WTC11 (cell line): ENCODE data around the gene CNOT9. TPM values are rescaled to one million over a fixed set of nuclear protein-coding genes. Genes with fewer than 3 reads are reported as not detected.

Experiments used
- ATAC-seq: fragments of 200-7000 bp; cut with Tn5 transposase; 2 replicates; pipeline ENCODE4 v1.10.0; 2021; ENCODE audit warnings: mild to moderate bottlenecking, moderate library complexity
- CTCF ChIA-PET: fragments of 300-600 bp; sonication (Branson Sonifier 250); formaldehyde crosslinking; loops from one replicate; lab custom pipeline; 2021; ENCODE audit warnings: antibody characterized with exemption; lab: Charles Lee
- POLR2A ChIA-PET: fragments of 350-600 bp; sonication (Branson Sonifier 250); formaldehyde crosslinking; loops from one replicate; lab custom pipeline; 2021; ENCODE audit warnings: antibody characterized with exemption; lab: Charles Lee
- DNase-seq: peaks from one replicate; pipeline ENCODE4 v3.0.0; 2021; ENCODE audit warnings: low spot score
- H3K27ac Mint-ChIP-seq: 2 replicates; pipeline ENCODE4 v1.8.0; 2021; ENCODE audit warnings: mixed read lengths
- H3K27me3 Mint-ChIP-seq: 2 replicates; pipeline ENCODE4 v1.8.0; 2021; ENCODE audit warnings: low read depth, mild to moderate bottlenecking, moderate library complexity, mixed read lengths
- H3K36me3 Mint-ChIP-seq: 2 replicates; pipeline ENCODE4 v1.8.0; 2021; ENCODE audit warnings: mixed read lengths
- H3K4me1 Mint-ChIP-seq: 2 replicates; pipeline ENCODE4 v1.8.0; 2022; ENCODE audit warnings: mixed read lengths
- H3K4me3 Mint-ChIP-seq: 2 replicates; pipeline ENCODE4 v1.8.0; 2021; ENCODE audit warnings: mild to moderate bottlenecking, moderate library complexity, mixed read lengths
- H3K9me3 Mint-ChIP-seq: 2 replicates; pipeline ENCODE4 v1.8.0; 2021; ENCODE audit warnings: mixed read lengths
- ATF1 ChIP-seq: sonication (generic); formaldehyde crosslinking; IDR thresholded peaks from 2 replicates; pipeline ENCODE4 v1.8.1; 2023; ENCODE audit warnings: mild to moderate bottlenecking, moderate library complexity, missing genetic modification reagents
- FOXK1 ChIP-seq: sonication (generic); formaldehyde crosslinking; IDR thresholded peaks from 2 replicates; pipeline ENCODE4 v1.8.0; 2022; ENCODE audit warnings: mild to moderate bottlenecking, moderate library complexity, missing genetic modification reagents
- GTF2I ChIP-seq: fragments of 250-450 bp; sonication (Bioruptor Pico); conservative IDR thresholded peaks from 2 replicates; pipeline ENCODE4 v1.4.0; 2021; ENCODE audit warnings: mild to moderate bottlenecking
- PRRX2 ChIP-seq: fragments of 250-450 bp; sonication (Bioruptor Pico); IDR thresholded peaks from 2 replicates; pipeline ENCODE4 v1.8.0; 2021; ENCODE audit warnings: mild to moderate bottlenecking
- RORB ChIP-seq: fragments of 250-450 bp; sonication (Bioruptor Pico); IDR thresholded peaks from 2 replicates; pipeline ENCODE4 v1.9.0; 2021; ENCODE audit warnings: mild to moderate bottlenecking
- TCF7 ChIP-seq: sonication (generic); formaldehyde crosslinking; IDR thresholded peaks from 2 replicates; pipeline ENCODE4 v1.8.0; 2022; ENCODE audit warnings: mild to moderate bottlenecking, low read depth, missing genetic modification reagents, moderate library complexity
- TP53 ChIP-seq: sonication (generic); formaldehyde crosslinking; IDR thresholded peaks from 2 replicates; pipeline ENCODE4 v1.8.1; 2023; ENCODE audit warnings: mild to moderate bottlenecking, missing genetic modification reagents
- ZNF138 ChIP-seq: sonication (generic); formaldehyde crosslinking; conservative IDR thresholded peaks from 2 replicates; pipeline ENCODE4 v1.8.1; 2022; ENCODE audit warnings: mild to moderate bottlenecking, moderate library complexity, missing genetic modification reagents
- ZNF317 ChIP-seq: sonication (generic); formaldehyde crosslinking; IDR thresholded peaks from 2 replicates; pipeline ENCODE4 v1.8.1; 2023; ENCODE audit warnings: low read depth, mild to moderate bottlenecking, moderate library complexity, missing genetic modification reagents, borderline replicate concordance
- ZNF396 ChIP-seq: fragments of 250-450 bp; sonication (Bioruptor Pico); IDR thresholded peaks from 2 replicates; pipeline ENCODE4 v1.8.0; 2021; ENCODE audit warnings: mild to moderate bottlenecking, moderate library complexity, borderline replicate concordance
- total RNA-seq: library from RNA; stranded (reverse); gene quantifications from 3 replicates; pipeline ENCODE4 v1.2.3, GENCODE V29; 2021
- TF ChIP-seq, protein P1 (sequence below): fragments of 250-450 bp; sonication (Bioruptor Pico); IDR thresholded peaks from 2 replicates; pipeline ENCODE4 v2.1.2; 2022; ENCODE audit warnings: mild to moderate bottlenecking, moderate library complexity
- TF ChIP-seq, protein P2 (sequence below): sonication (generic); formaldehyde crosslinking; IDR thresholded peaks from 2 replicates; pipeline ENCODE4 v1.8.0; 2022; ENCODE audit warnings: mild to moderate bottlenecking, missing genetic modification reagents
- TF ChIP-seq, protein P3 (sequence below): sonication (generic); formaldehyde crosslinking; IDR thresholded peaks from 2 replicates; pipeline ENCODE4 v1.8.0; 2022; ENCODE audit warnings: mild to moderate bottlenecking, missing genetic modification reagents
- TF ChIP-seq, protein P4 (sequence below): fragments of 200-600 bp; IDR thresholded peaks from 2 replicates; pipeline ENCODE4 v1.8.0; 2022; ENCODE audit warnings: antibody characterized with exemption
- TF ChIP-seq, protein P5 (sequence below): fragments of 250-450 bp; sonication (Bioruptor Pico); IDR thresholded peaks from 2 replicates; pipeline ENCODE4 v1.9.0; 2021; ENCODE audit warnings: mild to moderate bottlenecking
- TF ChIP-seq, protein P6 (sequence below): sonication (generic); formaldehyde crosslinking; IDR thresholded peaks from 2 replicates; pipeline ENCODE4 v1.8.1; 2022; ENCODE audit warnings: low read depth, missing genetic modification reagents, borderline replicate concordance

CNOT9 gene
- total RNA-seq, 1 experiment from 2014 or later: 62.6 TPM

DNA sequence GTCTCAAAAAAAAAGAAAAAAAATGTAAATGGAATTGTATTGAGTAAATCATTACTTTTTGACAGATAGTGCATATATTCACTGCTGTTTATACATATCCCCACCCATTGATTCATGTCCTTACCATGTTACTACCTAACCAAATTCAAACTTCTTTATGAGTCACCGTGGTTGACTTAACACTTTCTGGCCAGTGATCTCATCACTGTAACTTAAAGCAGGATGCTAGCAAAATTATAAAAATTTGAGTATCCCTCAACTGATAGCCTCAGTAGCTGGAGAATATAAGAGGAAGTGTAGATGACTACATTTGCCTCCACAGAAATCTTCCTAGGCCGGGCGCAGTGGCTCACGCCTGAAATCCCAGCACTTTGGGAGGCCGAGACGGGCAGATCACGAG, 13.4 kb downstream of the CNOT9 start:
- ChIA-PET POLR2A (no interaction called here), CTCF (interaction anchor here (0.6 to 0.8 kb wide), 2 partner anchors 65 to 249 kb away, joined by 3 to 4 read pairs; no protein-coding TSS in a partner anchor)
- H3K27me3 Mint-ChIP-seq: no peaks in the 10 kb centered on the region
- H3K36me3 Mint-ChIP-seq: peaks cover 52% of the 10 kb centered on the region
- no peaks in the 10 kb centered on the region for H3K9me3 Mint-ChIP-seq
- TF ChIP-seq TCF7 (CRISPR knock-in tag) (no peak), GTF2I (no peak), ZNF138 (no peak), ZNF396 (CRISPR knock-in tag) (no peak), RORB (CRISPR knock-in tag) (no peak), ATF1 (CRISPR knock-in tag) (no peak)
- TF ChIP-seq, protein P1, sequence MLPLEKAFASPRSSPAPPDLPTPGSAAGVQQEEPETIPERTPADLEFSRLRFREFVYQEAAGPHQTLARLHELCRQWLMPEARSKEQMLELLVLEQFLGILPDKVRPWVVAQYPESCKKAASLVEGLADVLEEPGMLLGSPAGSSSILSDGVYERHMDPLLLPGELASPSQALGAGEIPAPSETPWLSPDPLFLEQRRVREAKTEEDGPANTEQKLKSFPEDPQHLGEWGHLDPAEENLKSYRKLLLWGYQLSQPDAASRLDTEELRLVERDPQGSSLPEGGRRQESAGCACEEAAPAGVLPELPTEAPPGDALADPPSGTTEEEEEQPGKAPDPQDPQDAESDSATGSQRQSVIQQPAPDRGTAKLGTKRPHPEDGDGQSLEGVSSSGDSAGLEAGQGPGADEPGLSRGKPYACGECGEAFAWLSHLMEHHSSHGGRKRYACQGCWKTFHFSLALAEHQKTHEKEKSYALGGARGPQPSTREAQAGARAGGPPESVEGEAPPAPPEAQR (CRISPR knock-in tag): no peak
- TF ChIP-seq, protein P2, sequence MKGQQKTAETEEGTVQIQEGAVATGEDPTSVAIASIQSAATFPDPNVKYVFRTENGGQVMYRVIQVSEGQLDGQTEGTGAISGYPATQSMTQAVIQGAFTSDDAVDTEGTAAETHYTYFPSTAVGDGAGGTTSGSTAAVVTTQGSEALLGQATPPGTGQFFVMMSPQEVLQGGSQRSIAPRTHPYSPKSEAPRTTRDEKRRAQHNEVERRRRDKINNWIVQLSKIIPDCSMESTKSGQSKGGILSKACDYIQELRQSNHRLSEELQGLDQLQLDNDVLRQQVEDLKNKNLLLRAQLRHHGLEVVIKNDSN (CRISPR knock-in tag): no peak
- TF ChIP-seq, protein P3, sequence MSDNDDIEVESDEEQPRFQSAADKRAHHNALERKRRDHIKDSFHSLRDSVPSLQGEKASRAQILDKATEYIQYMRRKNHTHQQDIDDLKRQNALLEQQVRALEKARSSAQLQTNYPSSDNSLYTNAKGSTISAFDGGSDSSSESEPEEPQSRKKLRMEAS (CRISPR knock-in tag): no peak
- TF ChIP-seq, all 79 proteins: peak for 0
- ATAC-seq (no peak), DNase-seq (no peak)
- Mint-ChIP-seq H3K4me3 (no peak overlapping the region), H3K4me1 (peaks cover 20% of the 10 kb centered on the region), H3K27ac (no peak overlapping the region)

DNA sequence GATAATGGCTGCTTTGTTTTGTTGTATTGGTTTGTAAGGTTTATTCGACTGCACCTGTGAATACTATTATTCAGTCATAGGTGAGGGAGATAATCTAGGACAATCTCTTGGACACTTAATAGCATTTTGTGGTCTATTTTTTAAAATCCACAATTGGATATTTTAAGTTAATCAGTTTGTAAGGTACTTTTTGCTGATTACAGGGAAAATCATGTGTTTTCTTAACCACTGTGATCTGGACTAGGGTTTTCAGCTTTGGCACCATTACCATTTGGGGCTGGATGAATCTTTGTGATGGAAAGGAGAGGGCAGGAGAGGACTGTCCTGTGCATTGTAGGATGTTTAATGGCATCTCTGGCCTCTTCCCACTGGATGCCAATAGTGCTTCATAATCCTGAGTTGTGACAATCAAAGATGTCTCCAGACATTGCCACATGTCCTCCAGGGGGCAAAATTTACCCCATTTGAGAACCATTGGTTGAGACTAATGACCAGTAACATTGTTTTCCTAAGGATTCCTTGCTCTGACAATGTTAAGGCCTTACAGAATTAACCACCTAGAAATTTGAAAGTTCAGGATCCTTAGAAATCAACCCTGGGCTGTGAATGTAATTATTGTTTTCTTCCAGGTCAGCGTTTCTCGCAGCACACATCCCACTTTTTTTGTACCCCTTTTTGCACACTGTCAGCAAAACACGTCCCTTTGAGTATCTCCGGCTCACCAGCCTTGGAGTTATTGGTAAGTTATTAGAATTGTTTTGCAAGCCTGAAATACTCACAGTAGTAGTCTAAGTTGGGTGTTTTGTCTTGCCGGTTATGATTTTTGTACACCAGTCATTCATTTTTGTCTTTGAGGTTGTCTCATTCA, 15.6 kb downstream of the CNOT9 start:
- Mint-ChIP-seq H3K27ac (no peak overlapping the region), H3K9me3 (no peaks in the 10 kb centered on the region), H3K4me1 (no peaks in the 10 kb centered on the region), H3K36me3 (peaks cover 64% of the 10 kb centered on the region), H3K4me3 (no peak overlapping the region), H3K27me3 (no peaks in the 10 kb centered on the region)
- TF ChIP-seq, protein P4, sequence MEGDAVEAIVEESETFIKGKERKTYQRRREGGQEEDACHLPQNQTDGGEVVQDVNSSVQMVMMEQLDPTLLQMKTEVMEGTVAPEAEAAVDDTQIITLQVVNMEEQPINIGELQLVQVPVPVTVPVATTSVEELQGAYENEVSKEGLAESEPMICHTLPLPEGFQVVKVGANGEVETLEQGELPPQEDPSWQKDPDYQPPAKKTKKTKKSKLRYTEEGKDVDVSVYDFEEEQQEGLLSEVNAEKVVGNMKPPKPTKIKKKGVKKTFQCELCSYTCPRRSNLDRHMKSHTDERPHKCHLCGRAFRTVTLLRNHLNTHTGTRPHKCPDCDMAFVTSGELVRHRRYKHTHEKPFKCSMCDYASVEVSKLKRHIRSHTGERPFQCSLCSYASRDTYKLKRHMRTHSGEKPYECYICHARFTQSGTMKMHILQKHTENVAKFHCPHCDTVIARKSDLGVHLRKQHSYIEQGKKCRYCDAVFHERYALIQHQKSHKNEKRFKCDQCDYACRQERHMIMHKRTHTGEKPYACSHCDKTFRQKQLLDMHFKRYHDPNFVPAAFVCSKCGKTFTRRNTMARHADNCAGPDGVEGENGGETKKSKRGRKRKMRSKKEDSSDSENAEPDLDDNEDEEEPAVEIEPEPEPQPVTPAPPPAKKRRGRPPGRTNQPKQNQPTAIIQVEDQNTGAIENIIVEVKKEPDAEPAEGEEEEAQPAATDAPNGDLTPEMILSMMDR: no peak
- TF ChIP-seq, protein P5, sequence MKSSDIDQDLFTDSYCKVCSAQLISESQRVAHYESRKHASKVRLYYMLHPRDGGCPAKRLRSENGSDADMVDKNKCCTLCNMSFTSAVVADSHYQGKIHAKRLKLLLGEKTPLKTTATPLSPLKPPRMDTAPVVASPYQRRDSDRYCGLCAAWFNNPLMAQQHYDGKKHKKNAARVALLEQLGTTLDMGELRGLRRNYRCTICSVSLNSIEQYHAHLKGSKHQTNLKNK (CRISPR knock-in tag): no peak
- TF ChIP-seq TP53 (CRISPR knock-in tag) (no peak), ZNF317 (CRISPR knock-in tag) (no peak), PRRX2 (CRISPR knock-in tag) (no peak), FOXK1 (CRISPR knock-in tag) (no peak)
- TF ChIP-seq, protein P6, sequence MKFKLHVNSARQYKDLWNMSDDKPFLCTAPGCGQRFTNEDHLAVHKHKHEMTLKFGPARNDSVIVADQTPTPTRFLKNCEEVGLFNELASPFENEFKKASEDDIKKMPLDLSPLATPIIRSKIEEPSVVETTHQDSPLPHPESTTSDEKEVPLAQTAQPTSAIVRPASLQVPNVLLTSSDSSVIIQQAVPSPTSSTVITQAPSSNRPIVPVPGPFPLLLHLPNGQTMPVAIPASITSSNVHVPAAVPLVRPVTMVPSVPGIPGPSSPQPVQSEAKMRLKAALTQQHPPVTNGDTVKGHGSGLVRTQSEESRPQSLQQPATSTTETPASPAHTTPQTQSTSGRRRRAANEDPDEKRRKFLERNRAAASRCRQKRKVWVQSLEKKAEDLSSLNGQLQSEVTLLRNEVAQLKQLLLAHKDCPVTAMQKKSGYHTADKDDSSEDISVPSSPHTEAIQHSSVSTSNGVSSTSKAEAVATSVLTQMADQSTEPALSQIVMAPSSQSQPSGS (CRISPR knock-in tag): no peak
- CTCF ChIA-PET: no interaction called here
- ATAC-seq (no peak), DNase-seq (no peak)
- POLR2A ChIA-PET: no interaction called here
